ENCODE measurements around the gene HEXD. TPM values are rescaled to one million over a fixed set of nuclear protein-coding genes. Genes with fewer than 3 reads are reported as not detected.

Gene HEXD
- total and polyA plus RNA-seq, 2 of the 8 experiments (the other 6 are each of a cell fraction or from before 2014, with no cell fraction given) = 20.6 to 21.8 TPM

- TF ChIP-seq CHD7 (IDR thresholded peaks at IDR 0.05; ENCODE audit: insufficient replicate concordance, low read length) (no peak), BCL11A (IDR thresholded peaks at IDR 0.05; ENCODE audit: low read depth in 2 of 2, low read length in 2 of 2) (no peak), CHD2 (IDR thresholded peaks at IDR 0.05; ENCODE audit: low read length) (no peak), FOSL1 (IDR thresholded peaks at IDR 0.05; ENCODE audit: insufficient read depth, low read depth, low read length) (no peak), SP2 (IDR thresholded peaks at IDR 0.05; ENCODE audit: low read length) (no peak), NRF1 (IDR thresholded peaks at IDR 0.05; ENCODE audit: low read depth, low read length) (no peak), SAP30 (IDR thresholded peaks at IDR 0.05; ENCODE audit: insufficient read depth, insufficient replicate concordance, low read length) (no peak), EP300 (IDR thresholded peaks at IDR 0.05; ENCODE audit: borderline replicate concordance in 1 of 2, low read depth in 2 of 2, low read length in 2 of 2) (no peak), CBX8 (IDR thresholded peaks at IDR 0.05; ENCODE audit: borderline replicate concordance, low read depth, low read length) (no peak), ASH2L (IDR thresholded peaks at IDR 0.05; ENCODE audit: low read length) (no peak), BRCA1 (IDR thresholded peaks at IDR 0.05; ENCODE audit: low read depth, low read length) (no peak), TBP (IDR thresholded peaks at IDR 0.05; ENCODE audit: low read depth, low read length) (no peak)
Measured at GRCh38 chr17:82400830-82401229, 17.3 kb upstream of the HEXD start (continued).
